Measurements from ENCODE around the gene NANOS1. TPM values are rescaled to one million over a fixed set of nuclear protein-coding genes. Genes with fewer than 3 reads are reported as not detected.

Gene NANOS1
- total RNA-seq, 3 donors from 2014 or later (not counting 1 experiment from before 2014, with no cell fraction given): 0.09 TPM; not detected in 2

GRCh38 chr10:118998183-118998582, 31.3 kb upstream of the NANOS1 start:
- ATAC-seq (no peak), DNase-seq (no peak)
- WGBS (ENCODE audit: insufficient coverage): 89% methylated on average over 5 of the region's 5 CpGs
- H3K4me3 Mint-ChIP-seq: no peak overlapping the region
- no peak overlapping the region for H3K27ac Mint-ChIP-seq
- H3K9me3 ChIP-seq (ENCODE audit: control insufficient read depth, insufficient read depth, low read length): no peaks in the 10 kb centered on the region
- peaks cover 2% of the 10 kb centered on the region for H3K27me3 ChIP-seq (ENCODE audit: control insufficient read depth, insufficient read depth, low read length)
- no peak for TF ChIP-seq CTCF (IDR thresholded peaks at IDR 0.05)
- H3K36me3 Mint-ChIP-seq: no peaks in the 10 kb centered on the region
- H3K27ac ChIP-seq (ENCODE audit: low read length): no peak overlapping the region
- H3K27me3 Mint-ChIP-seq (ENCODE audit: low read depth in 2 of 2): peaks cover 10 to 25% of the 10 kb centered on the region in 2 donors
- no peaks in the 10 kb centered on the region for H3K36me3 ChIP-seq (ENCODE audit: control insufficient read depth, insufficient read depth, low read length)
- intact Hi-C loops (cut with micrococcal nuclease): no loop called here
- no peaks in the 10 kb centered on the region for H3K4me1 ChIP-seq (ENCODE audit: control insufficient read depth, insufficient read depth, low read length)
- no peaks in the 10 kb centered on the region for H3K9me3 Mint-ChIP-seq
- H3K4me1 Mint-ChIP-seq: no peaks in the 10 kb centered on the region
- no peak overlapping the region for H3K4me3 ChIP-seq (ENCODE audit: low read length)

- no peaks in the 10 kb centered on the region for H3K9me3 Mint-ChIP-seq
- Histone ChIP-seq H3K4me1 (ENCODE audit: control insufficient read depth, insufficient read depth, low read length) (no peaks in the 10 kb centered on the region), H3K27me3 (ENCODE audit: control insufficient read depth, insufficient read depth, low read length) (peaks cover 2% of the 10 kb centered on the region), H3K27ac (ENCODE audit: low read length) (no peak overlapping the region), H3K4me3 (ENCODE audit: low read length) (no peak overlapping the region), H3K9me3 (ENCODE audit: control insufficient read depth, insufficient read depth, low read length) (no peaks in the 10 kb centered on the region), H3K36me3 (ENCODE audit: control insufficient read depth, insufficient read depth, low read length) (no peaks in the 10 kb centered on the region)
- WGBS (ENCODE audit: insufficient coverage): 86% methylated on average over 8 of the region's 10 CpGs
- TF ChIP-seq CTCF (IDR thresholded peaks at IDR 0.05): no peak
- no peak overlapping the region for H3K27ac Mint-ChIP-seq
- H3K4me1 Mint-ChIP-seq: no peaks in the 10 kb centered on the region
- intact Hi-C loops (cut with micrococcal nuclease): no loop called here
- no peak for DNase-seq
- H3K27me3 Mint-ChIP-seq (ENCODE audit: low read depth in 2 of 2): peaks cover 14 to 18% of the 10 kb centered on the region in 2 donors
- no peak for ATAC-seq
- no peak overlapping the region for H3K4me3 Mint-ChIP-seq
- no peaks in the 10 kb centered on the region for H3K36me3 Mint-ChIP-seq
These were observed 27.6 kb upstream of the NANOS1 start for GRCh38 chr10:119001717-119002500.

- Histone ChIP-seq H3K27me3 (ENCODE audit: control insufficient read depth, insufficient read depth, low read length) (peaks cover 2% of the 10 kb centered on the region), H3K4me3 (ENCODE audit: low read length) (no peak overlapping the region), H3K27ac (ENCODE audit: low read length) (no peak overlapping the region), H3K4me1 (ENCODE audit: control insufficient read depth, insufficient read depth, low read length) (no peaks in the 10 kb centered on the region), H3K36me3 (ENCODE audit: control insufficient read depth, insufficient read depth, low read length) (no peaks in the 10 kb centered on the region), H3K9me3 (ENCODE audit: control insufficient read depth, insufficient read depth, low read length) (no peaks in the 10 kb centered on the region)
- no peak for DNase-seq
- no peak for ATAC-seq
- Mint-ChIP-seq H3K27ac (no peak overlapping the region), H3K9me3 (no peaks in the 10 kb centered on the region), H3K36me3 (no peaks in the 10 kb centered on the region), H3K4me3 (no peak overlapping the region), H3K27me3 (ENCODE audit: low read depth in 2 of 2) (peaks cover 10 to 12% of the 10 kb centered on the region in 2 donors), H3K4me1 (no peaks in the 10 kb centered on the region)
- intact Hi-C loops (cut with micrococcal nuclease): no loop called here
- WGBS (ENCODE audit: insufficient coverage): 74% methylated on average over 7 of the region's 7 CpGs
- no peak for TF ChIP-seq CTCF (IDR thresholded peaks at IDR 0.05)
These were observed 25.8 kb upstream of the NANOS1 start for GRCh38 chr10:119003572-119004289.
